Measurements from ENCODE around the gene PLEKHG5. TPM values are rescaled to one million over a fixed set of nuclear protein-coding genes. Genes with fewer than 3 reads are reported as not detected.

Gene PLEKHG5
- total RNA-seq, 4 donors from 2014 or later = 1.2 to 2.3 (median 1.6) TPM

DNA sequence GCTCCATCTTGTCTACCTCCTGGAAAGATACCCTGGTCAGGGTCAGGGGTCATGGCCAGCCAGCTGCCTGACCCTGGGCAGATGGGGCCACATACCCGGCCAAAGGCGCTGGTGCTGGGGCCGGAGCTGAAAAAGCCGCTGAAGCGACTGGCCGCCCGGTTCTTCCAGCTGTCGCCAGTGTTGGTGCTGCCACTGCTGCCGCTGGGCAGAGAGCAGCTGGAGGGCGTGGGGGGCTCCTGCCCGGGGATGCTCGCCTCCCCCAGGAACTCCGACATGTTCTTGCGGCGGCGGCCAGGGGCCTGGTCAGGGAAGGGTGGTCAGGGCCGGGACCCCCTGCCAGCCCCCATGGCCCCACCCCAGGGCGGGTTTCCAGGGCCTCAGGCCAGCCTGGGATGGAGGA is 18.3 kb downstream of the PLEKHG5 start:
- TF ChIP-seq, protein P1, sequence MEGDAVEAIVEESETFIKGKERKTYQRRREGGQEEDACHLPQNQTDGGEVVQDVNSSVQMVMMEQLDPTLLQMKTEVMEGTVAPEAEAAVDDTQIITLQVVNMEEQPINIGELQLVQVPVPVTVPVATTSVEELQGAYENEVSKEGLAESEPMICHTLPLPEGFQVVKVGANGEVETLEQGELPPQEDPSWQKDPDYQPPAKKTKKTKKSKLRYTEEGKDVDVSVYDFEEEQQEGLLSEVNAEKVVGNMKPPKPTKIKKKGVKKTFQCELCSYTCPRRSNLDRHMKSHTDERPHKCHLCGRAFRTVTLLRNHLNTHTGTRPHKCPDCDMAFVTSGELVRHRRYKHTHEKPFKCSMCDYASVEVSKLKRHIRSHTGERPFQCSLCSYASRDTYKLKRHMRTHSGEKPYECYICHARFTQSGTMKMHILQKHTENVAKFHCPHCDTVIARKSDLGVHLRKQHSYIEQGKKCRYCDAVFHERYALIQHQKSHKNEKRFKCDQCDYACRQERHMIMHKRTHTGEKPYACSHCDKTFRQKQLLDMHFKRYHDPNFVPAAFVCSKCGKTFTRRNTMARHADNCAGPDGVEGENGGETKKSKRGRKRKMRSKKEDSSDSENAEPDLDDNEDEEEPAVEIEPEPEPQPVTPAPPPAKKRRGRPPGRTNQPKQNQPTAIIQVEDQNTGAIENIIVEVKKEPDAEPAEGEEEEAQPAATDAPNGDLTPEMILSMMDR (IDR thresholded peaks at IDR 0.05 in 4 of 5, conservative IDR thresholded peaks at IDR 0.05 in 1 of 5) = no peak
- TF ChIP-seq POLR2A (IDR thresholded peaks at IDR 0.05) = no peak
- Histone ChIP-seq H3K27me3 (no peaks in the 10 kb centered on the region), H3K4me1 (no peaks in the 10 kb centered on the region), H3K36me3 (no peaks in the 10 kb centered on the region), H3K9me3 (no peaks in the 10 kb centered on the region), H3K27ac (no peak overlapping the region), H3K4me3 (no peak overlapping the region)
- intact Hi-C loops (cut with DNase I; ENCODE audit: low total_unique reads) = no loop called here
- in situ Hi-C loops (cut with MboI; ENCODE audit: low sequenced_read_pairs in 4 of 4) = no loop called here
- ATAC-seq (no peak), DNase-seq (no peak)

DNA sequence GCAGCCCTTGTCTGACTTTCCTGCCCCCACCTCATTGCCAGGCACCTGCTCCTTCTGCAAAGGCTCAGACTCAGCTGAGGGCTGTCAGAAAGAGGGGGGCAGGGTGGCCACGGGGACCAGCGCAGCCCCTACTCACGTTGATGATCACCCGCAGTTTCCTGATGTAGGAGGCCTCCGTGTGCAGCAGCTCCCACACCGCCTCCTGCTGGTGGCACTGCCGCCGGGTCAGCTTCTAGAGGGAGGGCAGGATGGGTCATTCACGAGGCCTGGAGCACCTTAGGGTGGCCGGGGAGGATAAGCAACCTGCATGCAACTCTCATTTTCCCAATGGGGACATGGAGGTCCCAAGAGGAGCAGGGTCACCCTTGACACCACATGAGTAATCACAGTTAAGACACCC is 19.1 kb downstream of the PLEKHG5 start:
- DNase-seq = no peak
- Histone ChIP-seq H3K9me3 (no peaks in the 10 kb centered on the region), H3K27ac (no peak overlapping the region), H3K27me3 (no peaks in the 10 kb centered on the region), H3K4me3 (no peak overlapping the region), H3K4me1 (no peaks in the 10 kb centered on the region), H3K36me3 (no peaks in the 10 kb centered on the region)
- TF ChIP-seq POLR2A (IDR thresholded peaks at IDR 0.05) = no peak
- TF ChIP-seq, protein P1 (IDR thresholded peaks at IDR 0.05 in 4 of 5, conservative IDR thresholded peaks at IDR 0.05 in 1 of 5) = no peak
- ATAC-seq = no peak
- in situ Hi-C loops (cut with MboI; ENCODE audit: low sequenced_read_pairs in 4 of 4) = no loop called here
- intact Hi-C loops (cut with DNase I; ENCODE audit: low total_unique reads) = no loop called here

DNA sequence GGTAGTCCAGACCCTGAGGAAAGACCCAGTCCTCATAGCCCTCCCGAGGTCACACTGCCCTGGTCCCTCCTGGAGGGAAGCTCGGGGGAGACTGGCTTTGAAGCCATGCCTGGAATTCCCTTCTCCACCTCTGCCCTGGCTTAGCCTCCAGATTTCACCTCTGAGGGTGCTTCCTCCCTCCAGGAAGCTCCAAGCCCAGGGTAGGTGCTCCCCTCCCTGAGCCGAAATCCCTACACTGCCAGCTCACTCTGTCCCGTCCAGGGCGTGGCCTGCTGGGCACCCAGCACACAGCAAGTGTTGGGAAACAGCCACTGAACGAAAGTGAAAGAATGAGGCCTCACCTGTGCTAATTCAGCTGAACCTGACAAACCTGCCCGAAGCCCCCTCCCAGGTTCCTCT is 19.5 kb downstream of the PLEKHG5 start:
- DNase-seq (no peak), ATAC-seq (no peak)
- Histone ChIP-seq H3K27ac (no peak overlapping the region), H3K4me1 (no peaks in the 10 kb centered on the region), H3K9me3 (no peaks in the 10 kb centered on the region), H3K27me3 (no peaks in the 10 kb centered on the region), H3K36me3 (no peaks in the 10 kb centered on the region), H3K4me3 (no peak overlapping the region)
- in situ Hi-C loops (cut with MboI; ENCODE audit: low sequenced_read_pairs in 4 of 4) = no loop called here
- intact Hi-C loops (cut with DNase I; ENCODE audit: low total_unique reads) = no loop called here
- TF ChIP-seq POLR2A (IDR thresholded peaks at IDR 0.05) = no peak
- TF ChIP-seq, protein P1 (IDR thresholded peaks at IDR 0.05 in 4 of 5, conservative IDR thresholded peaks at IDR 0.05 in 1 of 5) = no peak

DNA sequence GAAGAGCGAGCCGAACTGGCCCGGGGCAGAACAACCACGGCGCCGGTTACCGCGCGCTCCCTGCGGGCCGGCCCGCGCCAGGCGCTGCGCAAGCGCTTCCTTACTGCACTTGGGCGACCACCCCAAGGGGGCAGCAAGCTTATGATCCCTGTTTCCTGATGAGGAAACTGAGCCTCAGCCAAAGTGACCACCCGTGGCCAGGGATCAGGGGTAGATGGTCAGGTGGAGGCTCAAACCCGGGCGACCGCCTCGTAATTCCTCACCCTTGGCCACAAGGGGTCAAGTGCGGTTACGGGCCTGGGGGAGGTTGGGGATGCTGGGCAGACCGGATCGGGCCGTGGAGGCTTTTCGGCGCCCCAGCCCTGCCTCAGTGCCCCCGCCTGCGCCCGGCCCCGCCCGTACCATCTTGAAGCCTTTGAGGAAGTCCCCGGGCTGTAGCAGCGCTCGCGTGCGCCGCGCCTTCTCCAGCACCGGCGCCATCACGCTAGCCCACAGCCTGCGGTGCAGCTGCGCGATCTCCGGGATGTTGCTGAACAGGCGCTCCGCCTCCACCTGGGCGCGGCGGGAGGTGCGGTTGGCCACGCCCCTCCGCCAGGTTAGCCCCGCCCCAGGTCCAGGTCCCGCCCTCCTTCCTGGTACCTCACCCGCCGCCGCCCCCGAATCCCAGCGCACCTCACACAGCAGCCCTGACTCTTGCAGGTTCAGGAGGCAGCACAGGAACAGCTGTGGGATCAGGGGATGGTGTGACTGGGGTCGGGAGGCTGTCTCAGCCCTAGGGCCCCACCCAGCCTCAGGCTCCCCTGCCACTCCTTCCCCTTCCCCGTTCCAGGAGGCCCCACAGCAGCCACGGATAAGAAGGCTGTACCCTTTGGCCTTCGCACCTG is 20.1 kb downstream of the PLEKHG5 start:
- H3K27me3 ChIP-seq = no peaks in the 10 kb centered on the region
- no peak overlapping the region for H3K27ac ChIP-seq
- no peak overlapping the region for H3K4me3 ChIP-seq
- no peak for TF ChIP-seq POLR2A (IDR thresholded peaks at IDR 0.05)
- TF ChIP-seq, protein P1 (IDR thresholded peaks at IDR 0.05 in 4 of 5, conservative IDR thresholded peaks at IDR 0.05 in 1 of 5) = no peak
- no peaks in the 10 kb centered on the region for H3K4me1 ChIP-seq
- H3K36me3 ChIP-seq = no peaks in the 10 kb centered on the region
- no peaks in the 10 kb centered on the region for H3K9me3 ChIP-seq
- DNase-seq (no peak), ATAC-seq (no peak)
- in situ Hi-C loops (cut with MboI; ENCODE audit: low sequenced_read_pairs in 4 of 4) (no loop called here), intact Hi-C loops (cut with DNase I; ENCODE audit: low total_unique reads) (no loop called here)
